Esophagus muscularis mucosa (tissue), 4 donors: Measurements from ENCODE around the gene RRP8. TPM values are rescaled to one million over a fixed set of nuclear protein-coding genes. Genes with fewer than 3 reads are reported as not detected.

Source experiments
- DNase-seq: peaks from one replicate; pipeline ENCODE4 v3.0.0-alpha.2; 2017; ENCODE audit errors: extremely low spot score
- H3K27ac ChIP-seq, 4 donors: fragments of 200-600 bp; sonication (generic); replicated peaks in 1 of 4; 1 replicate in 3 of 4; 2 replicates in 1 of 4; pipeline ENCODE4 v1.5.1; 2016 to 2019; ENCODE audit warnings: mild to moderate bottlenecking in 1 of 4
- H3K27me3 ChIP-seq, 4 donors: fragments of 200-600 bp; sonication (generic); one replicate each; pipeline versions ENCODE4 v1.5.1 to v1.6.0; 2016 to 2019
- H3K36me3 ChIP-seq, 4 donors: fragments of 200-600 bp; sonication (generic); one replicate each; pipeline ENCODE4 v1.5.1; 2016 to 2019
- H3K4me1 ChIP-seq, 4 donors: fragments of 200-600 bp; sonication (generic); one replicate each; pipeline ENCODE4 v1.5.1; 2016 to 2019
- H3K4me3 ChIP-seq, 4 donors: fragments of 200-600 bp; sonication (generic); 1 replicate in 2 of 4; 2 replicates in 2 of 4; pipeline ENCODE4 v1.5.1; 2016 to 2019; ENCODE audit warnings: mild to moderate bottlenecking in 4 of 4, moderate library complexity in 1 of 4
- H3K9me3 ChIP-seq, 4 donors: fragments of 200-600 bp; sonication (generic); 1 replicate in 3 of 4; 2 replicates in 1 of 4; pipeline ENCODE4 v1.5.1; 2016 to 2019
- EP300 ChIP-seq: sonication (generic); formaldehyde crosslinking; IDR thresholded peaks from one replicate; pipeline ENCODE4 v1.6.1; 2017; ENCODE audit warnings: antibody characterized with exemption
- POLR2A ChIP-seq: fragments of 450-650 bp; IDR thresholded peaks from one replicate; pipeline ENCODE4 v1.6.1; 2017; ENCODE audit warnings: antibody characterized with exemption, moderate library complexity, mild to moderate bottlenecking, low read depth
- POLR2AphosphoS5 ChIP-seq, 2 donors: sonication (generic); formaldehyde crosslinking; IDR thresholded peaks; one replicate each; pipeline ENCODE4 v1.6.1; 2017; ENCODE audit warnings: antibody characterized with exemption in 2 of 2
- WGBS: methylation state at CpG from one replicate; pipeline ENCODE4 v1.1.5; 2018; 5-methylcytosine and 5-hydroxymethylcytosine counted together
- intact Hi-C: fragments of 100-400 bp; cut with DNase I; formaldehyde crosslinking; loops from one replicate; pipeline ENCODE4 v1.15.1; 2023
- total RNA-seq, 4 donors: library from RNA; depleted of rRNA; stranded (reverse); fragments of >200 nt; gene quantifications; one replicate each; pipeline versions ENCODE4 v1.1.0 to v1.2.1, GENCODE V29; 2016
- TF ChIP-seq, protein P1 (sequence below), 3 experiments: fragments of 200-600 bp in 2 of 3; fragments of 450-650 bp in 1 of 3; sonication (generic) in 2 of 3; IDR thresholded peaks; one replicate each; pipeline ENCODE4 v1.5.1; 2017 to 2019; ENCODE audit warnings: antibody characterized with exemption in 3 of 3, mild to moderate bottlenecking in 2 of 3, moderate library complexity in 1 of 3

Gene RRP8
- total RNA-seq, 4 donors from 2014 or later, result 12.4 to 34.0 (median 27.0) TPM

GRCh38 chr11:6633422-6634408 lies 30.3 kb upstream of the RRP8 start:
- H3K4me3 ChIP-seq, result no peak overlapping the region
- no peaks in the 10 kb centered on the region for H3K27me3 ChIP-seq
- H3K4me1 ChIP-seq, result peaks cover 43 to 56% (median 50%) of the 10 kb centered on the region in 4 donors
- DNase-seq, result no peak
- no peaks in the 10 kb centered on the region for H3K9me3 ChIP-seq
- 80% methylated on average over 16 of the region's 16 CpGs for WGBS
- TF ChIP-seq, protein P1, sequence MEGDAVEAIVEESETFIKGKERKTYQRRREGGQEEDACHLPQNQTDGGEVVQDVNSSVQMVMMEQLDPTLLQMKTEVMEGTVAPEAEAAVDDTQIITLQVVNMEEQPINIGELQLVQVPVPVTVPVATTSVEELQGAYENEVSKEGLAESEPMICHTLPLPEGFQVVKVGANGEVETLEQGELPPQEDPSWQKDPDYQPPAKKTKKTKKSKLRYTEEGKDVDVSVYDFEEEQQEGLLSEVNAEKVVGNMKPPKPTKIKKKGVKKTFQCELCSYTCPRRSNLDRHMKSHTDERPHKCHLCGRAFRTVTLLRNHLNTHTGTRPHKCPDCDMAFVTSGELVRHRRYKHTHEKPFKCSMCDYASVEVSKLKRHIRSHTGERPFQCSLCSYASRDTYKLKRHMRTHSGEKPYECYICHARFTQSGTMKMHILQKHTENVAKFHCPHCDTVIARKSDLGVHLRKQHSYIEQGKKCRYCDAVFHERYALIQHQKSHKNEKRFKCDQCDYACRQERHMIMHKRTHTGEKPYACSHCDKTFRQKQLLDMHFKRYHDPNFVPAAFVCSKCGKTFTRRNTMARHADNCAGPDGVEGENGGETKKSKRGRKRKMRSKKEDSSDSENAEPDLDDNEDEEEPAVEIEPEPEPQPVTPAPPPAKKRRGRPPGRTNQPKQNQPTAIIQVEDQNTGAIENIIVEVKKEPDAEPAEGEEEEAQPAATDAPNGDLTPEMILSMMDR (IDR thresholded peaks at IDR 0.05), result no peak
- TF ChIP-seq POLR2A, result no peak
- TF ChIP-seq EP300, result no peak
- no peak for TF ChIP-seq POLR2AphosphoS5 (IDR thresholded peaks at IDR 0.05)
- peak overlapping the region in 1 of 4 donors; percentile 78 for H3K27ac ChIP-seq
- intact Hi-C loops, result no loop called here
- H3K36me3 ChIP-seq, result peaks cover 20 to 50% (median 45%) of the 10 kb centered on the region in 4 donors

GRCh38 chr11:6632116-6633073 lies 29.0 kb upstream of the RRP8 start:
- TF ChIP-seq POLR2A, result no peak
- TF ChIP-seq, protein P1 (IDR thresholded peaks at IDR 0.05), result no peak
- Histone ChIP-seq H3K4me1 (peaks cover 30 to 43% (median 36%) of the 10 kb centered on the region in 4 donors), H3K36me3 (peaks cover 20 to 62% (median 53%) of the 10 kb centered on the region in 4 donors), H3K27me3 (no peaks in the 10 kb centered on the region), H3K4me3 (no peak overlapping the region), H3K9me3 (no peaks in the 10 kb centered on the region), H3K27ac (no peak overlapping the region)
- 91% methylated on average over 11 of the region's 29 CpGs for WGBS
- intact Hi-C loops, result no loop called here
- no peak for DNase-seq

DNA sequence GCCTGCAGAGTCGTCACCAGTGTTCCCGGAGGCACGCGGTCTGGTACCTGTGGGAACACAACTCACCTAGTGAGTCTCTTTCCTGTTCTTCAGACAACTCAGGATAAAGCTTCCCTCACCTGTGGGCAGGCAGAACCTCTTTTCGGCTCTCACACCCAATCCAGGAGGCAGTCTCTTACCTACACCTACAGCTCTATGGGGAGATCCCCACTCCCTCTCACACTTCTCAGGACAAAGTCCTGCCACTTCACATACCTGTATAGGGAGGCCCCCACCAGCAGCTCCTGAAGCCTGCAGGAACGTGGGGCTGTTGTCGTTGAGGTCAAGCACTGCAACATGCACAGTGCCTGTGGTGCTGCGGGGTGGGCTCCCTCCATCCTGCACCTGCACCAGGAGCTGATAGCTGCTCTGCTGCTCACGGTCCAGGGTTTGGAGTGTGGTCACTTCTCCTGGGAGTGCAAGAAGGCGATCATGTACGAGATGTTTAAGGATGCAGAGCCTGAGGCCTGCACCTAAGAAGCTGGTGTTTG lies 28.0 kb upstream of the RRP8 start:
- TF ChIP-seq POLR2A, result no peak
- TF ChIP-seq, protein P1 (IDR thresholded peaks at IDR 0.05), result no peak
- no peak for TF ChIP-seq POLR2AphosphoS5 (IDR thresholded peaks at IDR 0.05)
- TF ChIP-seq EP300, result no peak
- intact Hi-C loops, result no loop called here
- Histone ChIP-seq H3K27ac (no peak overlapping the region), H3K27me3 (no peaks in the 10 kb centered on the region), H3K9me3 (no peaks in the 10 kb centered on the region), H3K36me3 (peaks cover 20 to 72% (median 63%) of the 10 kb centered on the region in 4 donors), H3K4me3 (no peak overlapping the region), H3K4me1 (peaks cover 21 to 37% (median 28%) of the 10 kb centered on the region in 4 donors)
- DNase-seq, result no peak
- 89% methylated on average over 10 of the region's 11 CpGs for WGBS

DNA sequence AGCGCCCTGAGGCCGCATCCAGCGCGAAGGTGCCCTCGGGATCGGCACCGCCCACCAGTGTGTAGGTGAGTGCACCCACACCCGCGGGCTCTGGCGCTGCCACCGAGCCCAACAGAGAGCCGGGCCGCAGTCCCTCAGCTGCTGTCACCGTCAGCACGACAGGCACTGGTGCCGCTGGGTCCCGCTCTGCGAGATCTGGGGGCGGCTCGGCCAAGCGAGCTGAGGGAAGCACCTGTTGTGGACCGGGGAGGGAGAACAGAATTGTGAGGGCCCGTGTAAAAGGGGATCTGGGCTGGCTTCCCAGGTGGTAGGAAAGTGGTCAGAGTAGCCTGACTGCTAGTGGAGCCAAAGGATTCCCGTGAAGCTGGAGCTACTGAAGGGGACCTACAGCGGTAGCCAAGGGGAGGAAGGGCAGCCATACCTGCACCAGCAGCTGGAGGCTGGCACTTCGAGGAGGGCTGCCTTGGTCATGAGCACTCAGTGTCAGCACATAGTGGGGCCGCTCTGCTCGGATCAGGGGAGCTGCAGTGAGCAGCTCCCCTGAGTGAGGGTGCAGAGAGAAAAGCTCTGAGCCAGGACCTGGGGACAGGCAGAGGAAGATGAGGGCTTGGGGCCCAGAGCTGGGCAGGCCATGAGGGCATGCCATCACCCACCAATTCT lies 27.3 kb upstream of the RRP8 start:
- H3K27ac ChIP-seq, result no peak overlapping the region
- peaks cover 14 to 30% (median 22%) of the 10 kb centered on the region in 4 donors for H3K4me1 ChIP-seq
- no peaks in the 10 kb centered on the region for H3K27me3 ChIP-seq
- peaks cover 20 to 78% (median 68%) of the 10 kb centered on the region in 4 donors for H3K36me3 ChIP-seq
- 81% methylated on average over 26 of the region's 28 CpGs for WGBS
- no peaks in the 10 kb centered on the region for H3K9me3 ChIP-seq
- TF ChIP-seq POLR2AphosphoS5 (IDR thresholded peaks at IDR 0.05), result no peak
- TF ChIP-seq, protein P1 (IDR thresholded peaks at IDR 0.05), result no peak
- H3K4me3 ChIP-seq, result no peak overlapping the region
- intact Hi-C loops, result no loop called here
- no peak for DNase-seq
